Measurements from ENCODE around the gene ETS2.

Gene ETS2

DNA sequence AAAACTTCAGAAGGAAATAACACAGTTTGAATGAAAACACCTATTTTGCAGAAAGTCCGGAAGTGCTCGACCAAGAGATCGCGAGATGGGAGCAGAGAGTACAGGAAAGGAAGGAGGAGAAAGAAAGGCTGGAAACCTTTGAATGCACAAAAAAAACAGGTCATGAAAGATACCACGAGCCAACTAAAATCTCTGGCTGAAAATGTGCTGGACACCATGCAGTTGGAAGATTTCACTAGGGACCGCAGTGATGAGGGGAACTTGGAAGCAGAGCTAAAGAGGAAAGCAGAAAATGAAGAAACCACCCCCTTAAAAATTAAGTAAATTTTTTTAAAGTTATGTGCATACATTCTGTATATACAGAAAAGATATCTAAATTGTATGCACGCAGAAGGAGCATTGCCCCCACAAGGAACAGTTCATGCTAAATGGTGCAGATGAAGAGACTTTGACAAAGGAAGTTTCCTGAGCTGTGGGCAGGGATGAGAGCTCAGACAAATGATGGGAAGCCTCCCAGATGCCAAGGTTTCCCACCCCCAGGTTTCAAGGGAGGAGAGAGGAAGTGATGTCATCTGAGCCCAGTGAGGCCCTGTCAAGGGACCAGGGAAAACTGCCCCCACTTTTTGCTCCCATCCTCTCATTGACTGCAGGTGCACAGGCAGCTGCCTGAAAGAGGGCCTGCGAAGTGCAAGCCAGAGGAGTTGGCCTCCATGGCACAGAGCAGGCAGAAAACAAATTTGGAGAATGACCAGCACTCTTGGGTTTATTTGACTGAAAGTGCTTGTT lies 52.5 kb downstream of the ETS2 start:
- Histone ChIP-seq H3K9ac (ENCODE audit: low read length) (no peak overlapping the region), H3K9me3 (ENCODE audit: low read length) (no peaks in the 10 kb centered on the region), H3K27me3 (ENCODE audit: control insufficient read depth in 1 of 2, insufficient read depth in 2 of 2, low read length in 2 of 2) (no peaks in the 10 kb centered on the region), H3K4me3 (ENCODE audit: low read depth in 1 of 2, low read length in 2 of 2) (no peak overlapping the region), H3K4me1 (ENCODE audit: insufficient read depth, low read length) (no peaks in the 10 kb centered on the region), H3K27ac (ENCODE audit: low read depth, low read length) (no peak overlapping the region), H3K36me3 (ENCODE audit: insufficient read depth, low read length) (no peaks in the 10 kb centered on the region)

DNA sequence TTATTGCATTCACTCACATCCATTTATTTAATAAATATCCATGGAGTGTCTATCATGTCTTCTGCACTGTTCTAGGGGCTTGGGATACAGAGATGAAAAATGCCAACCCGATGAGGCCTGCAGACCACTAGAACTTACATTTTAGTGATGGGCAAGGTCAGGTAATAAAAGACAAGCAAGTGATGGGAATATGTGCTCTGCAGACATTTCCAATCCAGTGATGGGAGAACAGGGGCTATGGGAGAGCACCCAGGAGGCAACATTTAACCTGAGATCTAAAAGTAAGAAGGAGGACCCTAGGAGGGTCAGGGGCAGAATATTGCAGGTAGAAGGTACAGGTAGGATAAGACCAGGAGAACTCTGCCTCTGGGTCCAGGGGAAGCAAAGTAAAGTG lies 53.1 kb downstream of the ETS2 start:
- H3K27ac ChIP-seq (ENCODE audit: low read depth, low read length) = no peak overlapping the region
- no peaks in the 10 kb centered on the region for H3K4me1 ChIP-seq (ENCODE audit: insufficient read depth, low read length)
- H3K9me3 ChIP-seq (ENCODE audit: low read length) = no peaks in the 10 kb centered on the region
- no peaks in the 10 kb centered on the region for H3K36me3 ChIP-seq (ENCODE audit: insufficient read depth, low read length)
- H3K9ac ChIP-seq (ENCODE audit: low read length) = no peak overlapping the region
- no peak overlapping the region for H3K4me3 ChIP-seq (ENCODE audit: low read depth in 1 of 2, low read length in 2 of 2)
- no peaks in the 10 kb centered on the region for H3K27me3 ChIP-seq (ENCODE audit: control insufficient read depth in 1 of 2, insufficient read depth in 2 of 2, low read length in 2 of 2)

DNA sequence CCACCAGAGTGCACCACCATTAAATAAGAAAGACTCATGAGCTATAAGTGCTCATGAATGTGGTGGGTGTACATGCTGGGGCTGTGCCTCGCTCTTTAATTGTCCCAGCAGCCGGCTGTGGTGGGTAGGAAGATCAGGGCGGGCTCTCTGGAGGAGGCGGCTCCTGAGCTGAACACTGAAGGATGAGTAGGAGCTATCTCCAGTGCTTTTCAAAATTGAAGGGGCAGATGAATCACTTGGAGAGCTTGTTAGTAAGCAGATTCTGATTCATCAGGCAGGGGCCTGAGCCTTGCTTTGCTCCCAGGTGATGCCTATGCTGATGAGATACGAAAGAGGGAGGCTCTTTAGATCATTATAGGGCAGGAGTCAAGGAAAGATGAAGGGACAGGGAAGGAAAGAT lies 54.1 kb downstream of the ETS2 start:
- no peaks in the 10 kb centered on the region for H3K36me3 ChIP-seq (ENCODE audit: insufficient read depth, low read length)
- H3K4me3 ChIP-seq (ENCODE audit: low read depth in 1 of 2, low read length in 2 of 2) = no peak overlapping the region
- H3K27ac ChIP-seq (ENCODE audit: low read depth, low read length) = no peak overlapping the region
- no peaks in the 10 kb centered on the region for H3K9me3 ChIP-seq (ENCODE audit: low read length)
- no peaks in the 10 kb centered on the region for H3K4me1 ChIP-seq (ENCODE audit: insufficient read depth, low read length)
- H3K27me3 ChIP-seq (ENCODE audit: control insufficient read depth in 1 of 2, insufficient read depth in 2 of 2, low read length in 2 of 2) = no peaks in the 10 kb centered on the region
- H3K9ac ChIP-seq (ENCODE audit: low read length) = no peak overlapping the region

DNA sequence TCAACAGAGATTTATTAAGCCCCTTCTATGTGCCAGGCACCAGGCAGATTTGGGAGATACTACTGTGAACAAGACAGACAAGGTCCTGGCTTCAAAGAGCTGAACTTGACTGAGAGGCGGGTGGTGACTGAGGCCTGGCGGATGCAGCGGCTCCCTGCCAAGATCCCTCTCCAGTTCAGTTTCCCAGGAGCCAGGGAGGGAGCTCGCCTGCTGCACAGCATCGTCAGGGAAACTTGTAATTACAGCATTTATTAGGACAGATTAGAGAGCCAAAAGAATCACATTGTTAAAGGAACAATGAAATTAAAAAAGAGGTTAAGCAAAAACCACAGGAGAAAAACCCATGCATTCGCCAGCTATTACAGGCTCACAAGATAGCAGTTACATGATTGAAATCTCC lies 55.3 kb downstream of the ETS2 start:
- Histone ChIP-seq H3K27me3 (ENCODE audit: control insufficient read depth in 1 of 2, insufficient read depth in 2 of 2, low read length in 2 of 2) (no peaks in the 10 kb centered on the region), H3K9ac (ENCODE audit: low read length) (no peak overlapping the region), H3K4me1 (ENCODE audit: insufficient read depth, low read length) (no peaks in the 10 kb centered on the region), H3K9me3 (ENCODE audit: low read length) (no peaks in the 10 kb centered on the region), H3K4me3 (ENCODE audit: low read depth in 1 of 2, low read length in 2 of 2) (no peak overlapping the region), H3K27ac (ENCODE audit: low read depth, low read length) (no peak overlapping the region), H3K36me3 (ENCODE audit: insufficient read depth, low read length) (no peaks in the 10 kb centered on the region)

- H3K27ac ChIP-seq (ENCODE audit: low read depth, low read length) = no peak overlapping the region
- no peak overlapping the region for H3K4me3 ChIP-seq (ENCODE audit: low read depth in 1 of 2, low read length in 2 of 2)
- no peaks in the 10 kb centered on the region for H3K27me3 ChIP-seq (ENCODE audit: control insufficient read depth in 1 of 2, insufficient read depth in 2 of 2, low read length in 2 of 2)
- no peaks in the 10 kb centered on the region for H3K9me3 ChIP-seq (ENCODE audit: low read length)
- no peak overlapping the region for H3K9ac ChIP-seq (ENCODE audit: low read length)
- no peaks in the 10 kb centered on the region for H3K4me1 ChIP-seq (ENCODE audit: insufficient read depth, low read length)
- H3K36me3 ChIP-seq (ENCODE audit: insufficient read depth, low read length) = no peaks in the 10 kb centered on the region
These were observed 56.4 kb downstream of the ETS2 start for GRCh38 chr21:38861989-38862683.

GRCh38 chr21:38863291-38863690 lies 57.6 kb downstream of the ETS2 start:
- Histone ChIP-seq H3K9ac (ENCODE audit: low read length) (no peak overlapping the region), H3K9me3 (ENCODE audit: low read length) (no peaks in the 10 kb centered on the region), H3K4me1 (ENCODE audit: insufficient read depth, low read length) (no peaks in the 10 kb centered on the region), H3K27me3 (ENCODE audit: control insufficient read depth in 1 of 2, insufficient read depth in 2 of 2, low read length in 2 of 2) (no peaks in the 10 kb centered on the region), H3K4me3 (ENCODE audit: low read depth in 1 of 2, low read length in 2 of 2) (no peak overlapping the region), H3K27ac (ENCODE audit: low read depth, low read length) (no peak overlapping the region), H3K36me3 (ENCODE audit: insufficient read depth, low read length) (no peaks in the 10 kb centered on the region)

DNA sequence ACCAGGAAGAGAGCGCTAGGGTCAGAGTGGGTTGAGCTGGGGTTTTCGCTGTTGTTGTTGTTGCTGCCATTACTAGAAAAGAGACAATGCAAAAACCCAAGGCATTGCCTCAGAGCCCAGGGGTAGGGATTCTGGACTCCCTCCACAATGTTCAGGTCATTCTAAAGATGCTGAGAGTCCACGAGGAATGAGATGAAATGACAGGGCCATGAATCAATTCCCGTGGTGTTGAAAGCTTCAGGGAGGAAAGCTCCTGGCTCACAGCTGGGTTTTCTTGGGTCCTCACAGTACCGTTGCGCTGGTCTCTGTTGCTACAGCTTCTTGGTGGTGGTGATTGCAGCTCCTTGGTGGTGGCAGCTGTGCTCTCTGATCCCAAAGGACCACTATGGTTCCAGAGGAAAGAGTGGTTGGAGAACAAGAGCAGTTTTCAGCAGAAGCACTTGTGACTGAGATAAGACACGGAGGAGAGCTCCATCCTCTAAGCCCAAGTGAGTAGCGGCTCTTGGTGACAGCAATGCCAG lies 58.2 kb downstream of the ETS2 start:
- Histone ChIP-seq H3K4me1 (ENCODE audit: insufficient read depth, low read length) (no peaks in the 10 kb centered on the region), H3K27ac (ENCODE audit: low read depth, low read length) (no peak overlapping the region), H3K36me3 (ENCODE audit: insufficient read depth, low read length) (no peaks in the 10 kb centered on the region), H3K9ac (ENCODE audit: low read length) (no peak overlapping the region), H3K27me3 (ENCODE audit: control insufficient read depth in 1 of 2, insufficient read depth in 2 of 2, low read length in 2 of 2) (no peaks in the 10 kb centered on the region), H3K9me3 (ENCODE audit: low read length) (no peaks in the 10 kb centered on the region), H3K4me3 (ENCODE audit: low read depth in 1 of 2, low read length in 2 of 2) (no peak overlapping the region)

DNA sequence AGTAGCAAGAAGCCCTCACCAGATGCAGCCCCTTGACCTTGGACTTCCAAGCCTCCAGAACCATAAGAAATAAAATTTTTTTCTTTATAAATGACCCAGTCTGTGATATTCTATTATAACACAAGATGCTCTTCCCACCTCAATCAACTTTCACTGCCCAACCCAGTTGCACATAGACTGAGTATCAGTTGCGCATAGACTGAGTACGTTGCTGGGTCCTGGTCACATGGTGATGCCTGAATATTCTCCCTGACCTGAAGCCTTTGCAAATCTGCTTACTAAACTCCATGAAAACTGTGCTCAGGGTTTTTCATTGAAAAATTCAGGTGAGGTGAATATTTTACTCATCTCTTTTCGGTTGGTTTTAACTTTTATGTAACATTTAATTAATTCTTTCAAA lies 59.2 kb downstream of the ETS2 start:
- no peak overlapping the region for H3K4me3 ChIP-seq (ENCODE audit: low read depth in 1 of 2, low read length in 2 of 2)
- no peaks in the 10 kb centered on the region for H3K27me3 ChIP-seq (ENCODE audit: control insufficient read depth in 1 of 2, insufficient read depth in 2 of 2, low read length in 2 of 2)
- no peak overlapping the region for H3K9ac ChIP-seq (ENCODE audit: low read length)
- no peaks in the 10 kb centered on the region for H3K9me3 ChIP-seq (ENCODE audit: low read length)
- H3K36me3 ChIP-seq (ENCODE audit: insufficient read depth, low read length) = no peaks in the 10 kb centered on the region
- H3K27ac ChIP-seq (ENCODE audit: low read depth, low read length) = no peak overlapping the region
- no peaks in the 10 kb centered on the region for H3K4me1 ChIP-seq (ENCODE audit: insufficient read depth, low read length)

DNA sequence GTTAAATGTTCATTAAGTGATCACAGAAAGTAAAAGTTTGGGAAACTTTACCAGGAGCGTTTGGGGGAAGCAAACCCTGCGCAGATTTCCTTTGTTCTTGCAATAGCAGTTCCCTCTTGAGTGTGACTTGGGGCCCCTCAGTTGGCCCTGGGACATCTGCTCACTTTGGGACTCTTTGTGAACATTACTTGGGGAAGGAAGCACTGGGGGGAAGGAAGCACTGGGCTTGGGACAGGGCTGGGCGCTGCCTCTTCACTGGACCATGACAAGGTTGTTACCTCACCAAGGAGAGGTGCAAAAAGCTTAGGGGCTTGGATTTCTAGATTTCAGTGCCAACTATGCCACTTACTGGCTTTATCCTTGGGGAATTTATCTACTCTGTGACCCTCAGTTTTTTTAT lies 63.5 kb downstream of the ETS2 start:
- no peaks in the 10 kb centered on the region for H3K4me1 ChIP-seq (ENCODE audit: insufficient read depth, low read length)
- no peak overlapping the region for H3K27ac ChIP-seq (ENCODE audit: low read depth, low read length)
- H3K9ac ChIP-seq (ENCODE audit: low read length) = no peak overlapping the region
- H3K9me3 ChIP-seq (ENCODE audit: low read length) = no peaks in the 10 kb centered on the region
- H3K4me3 ChIP-seq (ENCODE audit: low read depth in 1 of 2, low read length in 2 of 2) = no peak overlapping the region
- no peaks in the 10 kb centered on the region for H3K27me3 ChIP-seq (ENCODE audit: control insufficient read depth in 1 of 2, insufficient read depth in 2 of 2, low read length in 2 of 2)
- no peaks in the 10 kb centered on the region for H3K36me3 ChIP-seq (ENCODE audit: insufficient read depth, low read length)

DNA sequence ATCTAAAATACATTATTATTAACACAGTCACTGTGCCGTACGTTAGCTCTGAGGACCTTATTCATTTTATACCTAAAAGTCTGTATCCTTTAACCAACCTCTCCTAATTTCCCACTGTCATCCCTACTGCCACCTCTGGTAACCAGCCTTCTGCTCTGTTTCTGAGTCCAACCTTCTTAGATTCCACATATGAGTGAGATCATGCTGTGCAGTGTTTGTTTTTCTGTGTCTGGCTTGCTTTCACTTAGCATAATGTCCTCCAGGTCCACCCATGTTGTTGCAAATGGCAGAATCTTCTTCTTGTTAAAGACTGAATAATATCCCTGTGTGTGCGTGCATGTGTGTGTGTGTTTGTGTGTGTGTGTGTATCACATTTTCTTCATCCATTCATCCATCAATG lies 64.2 kb downstream of the ETS2 start:
- H3K4me1 ChIP-seq (ENCODE audit: insufficient read depth, low read length) = no peaks in the 10 kb centered on the region
- no peak overlapping the region for H3K27ac ChIP-seq (ENCODE audit: low read depth, low read length)
- no peaks in the 10 kb centered on the region for H3K36me3 ChIP-seq (ENCODE audit: insufficient read depth, low read length)
- no peak overlapping the region for H3K4me3 ChIP-seq (ENCODE audit: low read depth in 1 of 2, low read length in 2 of 2)
- no peaks in the 10 kb centered on the region for H3K9me3 ChIP-seq (ENCODE audit: low read length)
- no peaks in the 10 kb centered on the region for H3K27me3 ChIP-seq (ENCODE audit: control insufficient read depth in 1 of 2, insufficient read depth in 2 of 2, low read length in 2 of 2)
- H3K9ac ChIP-seq (ENCODE audit: low read length) = no peak overlapping the region

Measured in muscle layer of colon (tissue), 2 donors.